CD8-positive, alpha-beta memory T cell (primary cell): ENCODE results near the gene SPATA33. TPM values are rescaled to one million over a fixed set of nuclear protein-coding genes. Genes with fewer than 3 reads are reported as not detected.

Source experiments
- CTCF ChIA-PET: fragments of 350-600 bp; sonication (Branson Sonifier 250); formaldehyde crosslinking; loops from one replicate; lab custom pipeline; 2021; ENCODE audit warnings: antibody characterized with exemption; lab: Charles Lee
- POLR2A ChIA-PET: fragments of 350-600 bp; sonication (Branson Sonifier 250); formaldehyde crosslinking; loops from one replicate; lab custom pipeline; 2021; ENCODE audit warnings: antibody characterized with exemption; lab: Charles Lee
- DNase-seq, 5 donors: peaks; one replicate each; pipeline versions ENCODE4 v3.0.0 to v3.0.0-alpha.2; 2020 to 2022; ENCODE audit warnings: mixed read lengths in 1 of 5
- H3K27ac ChIP-seq: one replicate; pipeline ENCODE4 v1.7.0; 2013; ENCODE audit warnings: low read depth, mild to moderate bottlenecking, low read length, moderate library complexity
- H3K27me3 ChIP-seq: 2 replicates; pipeline ENCODE4 v1.7.0; 2013; ENCODE audit warnings: low read length, mild to moderate bottlenecking; ENCODE audit not compliant: insufficient read depth, poor library complexity, severe bottlenecking
- H3K36me3 ChIP-seq: 2 replicates; pipeline ENCODE4 v1.7.0; 2013; ENCODE audit warnings: mild to moderate bottlenecking, low read length, moderate library complexity; ENCODE audit not compliant: insufficient read depth
- H3K4me1 ChIP-seq: 2 replicates; pipeline ENCODE4 v1.7.0; 2013; ENCODE audit warnings: mild to moderate bottlenecking, low read length, moderate library complexity; ENCODE audit not compliant: insufficient read depth
- H3K4me3 ChIP-seq: 2 replicates; pipeline ENCODE4 v1.7.0; 2013; ENCODE audit warnings: mild to moderate bottlenecking, low read length
- H3K9me3 ChIP-seq: 2 replicates; pipeline ENCODE4 v1.7.0; 2013; ENCODE audit warnings: mild to moderate bottlenecking, low read length
- H3K27ac Mint-ChIP-seq, 8 donors: one replicate each; pipeline ENCODE4 v1.8.0; 2020 to 2021; ENCODE audit warnings: mixed read lengths in 8 of 8, mild to moderate bottlenecking in 6 of 8, inconsistent platforms in 3 of 8, moderate library complexity in 3 of 8
- H3K27me3 Mint-ChIP-seq, 2 donors: one replicate each; pipeline ENCODE4 v1.8.0; 2020 to 2021; ENCODE audit warnings: mixed read lengths in 2 of 2, mild to moderate bottlenecking in 1 of 2, moderate library complexity in 1 of 2
- H3K36me3 Mint-ChIP-seq, 3 donors: one replicate each; pipeline ENCODE4 v1.8.0; 2020 to 2021; ENCODE audit warnings: mixed read lengths in 3 of 3, inconsistent platforms in 1 of 3, mild to moderate bottlenecking in 1 of 3
- H3K4me1 Mint-ChIP-seq, 3 donors: one replicate each; pipeline ENCODE4 v1.8.0; 2020 to 2021; ENCODE audit warnings: mixed read lengths in 3 of 3, inconsistent platforms in 1 of 3, mild to moderate bottlenecking in 1 of 3
- H3K4me3 Mint-ChIP-seq, 7 donors: one replicate each; pipeline ENCODE4 v1.8.0; 2020 to 2021; ENCODE audit warnings: mixed read lengths in 7 of 7, mild to moderate bottlenecking in 6 of 7, moderate library complexity in 4 of 7, inconsistent platforms in 2 of 7
- H3K9me3 Mint-ChIP-seq, 5 donors: one replicate each; pipeline ENCODE4 v1.8.0; 2020 to 2022; ENCODE audit warnings: mixed read lengths in 5 of 5, mild to moderate bottlenecking in 3 of 5, moderate library complexity in 2 of 5, inconsistent platforms in 1 of 5
- polyA plus RNA-seq: library from polyadenylated mRNA; unstranded; fragments of 300-500 nt; fragmentation: Illumina TruSeq; gene quantifications from one replicate; pipeline ENCODE4 v1.2.3, GENCODE V29; 2021
- total RNA-seq, 2 experiments: library from RNA; stranded (reverse); gene quantifications; one replicate each; pipeline ENCODE4 v1.2.3, GENCODE V29; 2021

The SPATA33 gene
- total and polyA plus RNA-seq, 3 experiments from 2014 or later = 2.3 to 16.9 (median 16.9) TPM

- H3K9me3 Mint-ChIP-seq = no peaks in the 10 kb centered on the region
- H3K4me1 Mint-ChIP-seq = peaks cover 0 to 4% (median 2%) of the 10 kb centered on the region in 3 donors
- H3K4me3 ChIP-seq = no peak overlapping the region
- no peak overlapping the region for H3K4me3 Mint-ChIP-seq
- H3K36me3 ChIP-seq = peaks cover 19% of the 10 kb centered on the region
- H3K27me3 Mint-ChIP-seq = peaks cover 0 to 2% of the 10 kb centered on the region in 2 donors
- H3K27me3 ChIP-seq = no peaks in the 10 kb centered on the region
- no peak overlapping the region for H3K27ac ChIP-seq
- no peaks in the 10 kb centered on the region for H3K9me3 ChIP-seq
- H3K27ac Mint-ChIP-seq = no peak overlapping the region
- H3K4me1 ChIP-seq = peaks cover under 1% of the 10 kb centered on the region
- ChIA-PET POLR2A (no interaction called here), CTCF (no interaction called here)
- no peak for DNase-seq
- H3K36me3 Mint-ChIP-seq = peaks cover 0 to 63% (median 4%) of the 10 kb centered on the region in 3 donors
Observed at GRCh38 chr16:89646270-89646669, 11.4 kb upstream of the SPATA33 start.

GRCh38 chr16:89646906-89647305, 10.7 kb upstream of the SPATA33 start:
- no peaks in the 10 kb centered on the region for H3K9me3 Mint-ChIP-seq
- ChIA-PET CTCF (no interaction called here), POLR2A (no interaction called here)

GRCh38 chr16:89651584-89651983, 6.1 kb upstream of the SPATA33 start:
- DNase-seq = no peak
- Mint-ChIP-seq H3K36me3 (peaks cover 0 to 54% (median 2%) of the 10 kb centered on the region in 3 donors), H3K4me3 (peak overlapping the region in 1 of 7 donors; percentile 20), H3K27ac (peak overlapping the region in 1 of 8 donors; percentile 21), H3K4me1 (peaks cover 18 to 29% (median 27%) of the 10 kb centered on the region in 3 donors), H3K9me3 (no peaks in the 10 kb centered on the region), H3K27me3 (peaks cover 0 to 2% of the 10 kb centered on the region in 2 donors)
- Histone ChIP-seq H3K27ac (no peak overlapping the region), H3K4me1 (peaks cover 8% of the 10 kb centered on the region), H3K4me3 (no peak overlapping the region), H3K27me3 (no peaks in the 10 kb centered on the region), H3K36me3 (peaks cover 9% of the 10 kb centered on the region), H3K9me3 (no peaks in the 10 kb centered on the region)
- ChIA-PET CTCF (no interaction called here), POLR2A (no interaction called here)

More at GRCh38 chr16:89646906-89647305, 10.7 kb upstream of the SPATA33 start:
- Mint-ChIP-seq H3K4me3 (no peak overlapping the region), H3K27ac (peak overlapping the region in 1 of 8 donors; percentile 42), H3K4me1 (peaks cover 0 to 1% (median 0%) of the 10 kb centered on the region in 3 donors), H3K36me3 (peaks cover 0 to 69% (median 4%) of the 10 kb centered on the region in 3 donors), H3K27me3 (peaks cover 0 to 2% of the 10 kb centered on the region in 2 donors)
- Histone ChIP-seq H3K36me3 (peaks cover 19% of the 10 kb centered on the region), H3K4me1 (no peaks in the 10 kb centered on the region), H3K27ac (no peak overlapping the region), H3K9me3 (no peaks in the 10 kb centered on the region), H3K4me3 (no peak overlapping the region), H3K27me3 (no peaks in the 10 kb centered on the region)
- no peak for DNase-seq

- H3K4me3 Mint-ChIP-seq = peak overlapping the region in 2 of 7 donors; percentile 53 to 66
- H3K27me3 Mint-ChIP-seq = peaks cover 0 to 2% of the 10 kb centered on the region in 2 donors
- H3K9me3 ChIP-seq = no peaks in the 10 kb centered on the region
- H3K27me3 ChIP-seq = no peaks in the 10 kb centered on the region
- peaks cover 4% of the 10 kb centered on the region for H3K36me3 ChIP-seq
- peaks cover 20% of the 10 kb centered on the region for H3K4me1 ChIP-seq
- H3K27ac Mint-ChIP-seq = peak overlapping the region in 5 of 8 donors; percentile 8 to 87 (median 63)
- H3K4me3 ChIP-seq = no peak overlapping the region
- CTCF ChIA-PET = interaction anchor here (0.7 kb wide), 1 partner anchor 169 kb away, joined by 3 read pairs; no protein-coding TSS in a partner anchor
- H3K4me1 Mint-ChIP-seq = peaks cover 29 to 40% (median 36%) of the 10 kb centered on the region in 3 donors
- peak in 1 of 5 donors; percentile 36 for DNase-seq
- H3K27ac ChIP-seq = peak overlapping the region; percentile 33
- peaks cover 0 to 42% (median 2%) of the 10 kb centered on the region in 3 donors for H3K36me3 Mint-ChIP-seq
- POLR2A ChIA-PET = no interaction called here
- no peaks in the 10 kb centered on the region for H3K9me3 Mint-ChIP-seq
Observed at GRCh38 chr16:89653656-89654295, 3.9 kb upstream of the SPATA33 start.

GRCh38 chr16:89655062-89655643, 2.5 kb upstream of the SPATA33 start:
- CTCF ChIA-PET = no interaction called here
- Histone ChIP-seq H3K4me1 (peaks cover 21% of the 10 kb centered on the region), H3K4me3 (no peak overlapping the region), H3K27ac (no peak overlapping the region), H3K27me3 (no peaks in the 10 kb centered on the region), H3K36me3 (peaks cover 4% of the 10 kb centered on the region), H3K9me3 (no peaks in the 10 kb centered on the region)
- Mint-ChIP-seq H3K27ac (peak overlapping the region in 6 of 8 donors; percentile 32 to 82 (median 68)), H3K4me3 (peak overlapping the region; percentile 75 to 92 (median 83)), H3K36me3 (peaks cover 0 to 32% (median 1%) of the 10 kb centered on the region in 3 donors), H3K27me3 (no peaks in the 10 kb centered on the region), H3K9me3 (peaks cover 0 to under 1% (median 0%) of the 10 kb centered on the region in 5 donors), H3K4me1 (peaks cover 30 to 43% (median 38%) of the 10 kb centered on the region in 3 donors)
- POLR2A ChIA-PET = no interaction called here
- DNase-seq = peak in 1 of 5 donors; percentile 14

- CTCF ChIA-PET = interaction anchor here (1.4 to 3.6 kb wide), 2 partner anchors 44 to 81 kb away, joined by 3 to 15 read pairs; no protein-coding TSS in a partner anchor
Observed at GRCh38 chr16:89656435-89657121, 1.1 kb upstream of the SPATA33 start.

GRCh38 chr16:89658221-89658879, 714 bp downstream of the SPATA33 start:
- H3K36me3 Mint-ChIP-seq = peaks cover under 1 to 26% (median 7%) of the 10 kb centered on the region in 3 donors
- no peaks in the 10 kb centered on the region for H3K27me3 ChIP-seq
- peak in 1 of 5 donors; percentile 44 for DNase-seq
- peaks cover 28 to 47% (median 43%) of the 10 kb centered on the region in 3 donors for H3K4me1 Mint-ChIP-seq
- H3K27ac ChIP-seq = peak overlapping the region; percentile 89
- H3K4me3 ChIP-seq = peak overlapping the region; percentile 92
- POLR2A ChIA-PET = interaction anchor here (0.6 to 0.8 kb wide), 2 partner anchors 28 to 132 kb away, joined by 3 read pairs; partner anchors contain the start of gene CDK10
- H3K36me3 ChIP-seq = peaks cover 4% of the 10 kb centered on the region
- no peaks in the 10 kb centered on the region for H3K27me3 Mint-ChIP-seq
- H3K27ac Mint-ChIP-seq = peak overlapping the region; percentile 36 to 93 (median 88)
- H3K9me3 ChIP-seq = no peaks in the 10 kb centered on the region
- peaks cover 0 to 2% (median 0%) of the 10 kb centered on the region in 5 donors for H3K9me3 Mint-ChIP-seq
- CTCF ChIA-PET = interaction anchor here (0.9 to 3.6 kb wide), 2 partner anchors 12 to 42 kb away, joined by 3 to 15 read pairs; no protein-coding TSS in a partner anchor
- H3K4me1 ChIP-seq = peaks cover 21% of the 10 kb centered on the region
- H3K4me3 Mint-ChIP-seq = peak overlapping the region; percentile 78 to 92 (median 86)

More at GRCh38 chr16:89656435-89657121, 1.1 kb upstream of the SPATA33 start:
- Mint-ChIP-seq H3K27me3 (no peaks in the 10 kb centered on the region), H3K9me3 (peaks cover 0 to 2% (median 0%) of the 10 kb centered on the region in 5 donors), H3K4me1 (peaks cover 30 to 47% (median 45%) of the 10 kb centered on the region in 3 donors), H3K36me3 (peaks cover 0 to 28% (median 4%) of the 10 kb centered on the region in 3 donors), H3K4me3 (peak overlapping the region; percentile 75 to 92 (median 83)), H3K27ac (peak overlapping the region; percentile 68 to 95 (median 83))
- Histone ChIP-seq H3K4me1 (peaks cover 21% of the 10 kb centered on the region), H3K4me3 (peak overlapping the region; percentile 92), H3K27ac (peak overlapping the region; percentile 89), H3K36me3 (peaks cover 4% of the 10 kb centered on the region), H3K9me3 (no peaks in the 10 kb centered on the region), H3K27me3 (no peaks in the 10 kb centered on the region)
- peak in 1 of 5 donors; percentile 56 for DNase-seq
- POLR2A ChIA-PET = no interaction called here
